ENCODE measurements around the gene EIF3J. TPM values are rescaled to one million over a fixed set of nuclear protein-coding genes. Genes with fewer than 3 reads are reported as not detected.
"Not testable (repeated sequence)": the region's sequence is repeated elsewhere in the genome, so short reads cannot be mapped to it uniquely, and the experiment has no call there.

EIF3J gene
- total RNA-seq, 1 donor from 2014 or later = 78.9 TPM

- intact Hi-C loops (cut with micrococcal nuclease) = loop anchor here (1.0 to 5.0 kb wide), 7 partner anchors 9 to 1050 kb away; partner anchors contain the start of genes B2M, BLOC1S6, CTDSPL2 and GOLM2
- ChIA-PET POLR2A (interaction anchor here (0.5 to 3.2 kb wide), 11 partner anchors 8 to 853 kb away, joined by 3 to 33 read pairs (median 7); partner anchors contain the start of genes B2M, CTDSPL2, GOLM2 and PATL2), CTCF (no interaction called here)
- Mint-ChIP-seq H3K4me1 (peaks cover 56% of the 10 kb centered on the region), H3K27ac (peak overlapping the region; percentile 93), H3K36me3 (ENCODE audit: low read depth) (peaks cover 41% of the 10 kb centered on the region), H3K4me3 (peak overlapping the region; percentile 92), H3K27me3 (no peaks in the 10 kb centered on the region), H3K9me3 (no peaks in the 10 kb centered on the region)
- DNase-seq (no peak), ATAC-seq (ENCODE audit: low read depth) (no peak)
- no peak for TF ChIP-seq CTCF (IDR thresholded peaks at IDR 0.05)
These were observed 841 bp downstream of the EIF3J start for GRCh38 chr15:44537735-44538240.

GRCh38 chr15:44541282-44541958, 4.5 kb downstream of the EIF3J start:
- CTCF ChIA-PET = interaction anchor here (1.1 kb wide), 1 partner anchor 37 kb away, joined by 3 read pairs; no protein-coding TSS in a partner anchor
- Mint-ChIP-seq H3K27ac (no peak overlapping the region), H3K36me3 (ENCODE audit: low read depth) (peaks cover 45% of the 10 kb centered on the region), H3K4me3 (peak overlapping the region; percentile 20), H3K9me3 (no peaks in the 10 kb centered on the region), H3K27me3 (no peaks in the 10 kb centered on the region), H3K4me1 (peaks cover 65% of the 10 kb centered on the region)
- TF ChIP-seq CTCF (IDR thresholded peaks at IDR 0.05) = no peak
- no peak for ATAC-seq (ENCODE audit: low read depth)
- POLR2A ChIA-PET = no interaction called here
- intact Hi-C loops (cut with micrococcal nuclease) = no loop called here
- DNase-seq = no peak

- CTCF ChIA-PET = no interaction called here
- no peaks in the 10 kb centered on the region for H3K27me3 Mint-ChIP-seq
- TF ChIP-seq CTCF (IDR thresholded peaks at IDR 0.05) = no peak
- no peaks in the 10 kb centered on the region for H3K9me3 Mint-ChIP-seq
- intact Hi-C loops (cut with micrococcal nuclease) = no loop called here
- H3K4me1 Mint-ChIP-seq = peaks cover 64% of the 10 kb centered on the region
- ATAC-seq (ENCODE audit: low read depth) = no peak
- peaks cover 40% of the 10 kb centered on the region for H3K36me3 Mint-ChIP-seq (ENCODE audit: low read depth)
- H3K4me3 Mint-ChIP-seq = no peak overlapping the region
- no peak for DNase-seq
- no peak overlapping the region for H3K27ac Mint-ChIP-seq
- POLR2A ChIA-PET = interaction anchor here (1.0 kb wide), 1 partner anchor 167 kb away, joined by 3 read pairs; no protein-coding TSS in a partner anchor
These were observed 5.6 kb downstream of the EIF3J start for GRCh38 chr15:44542596-44542995.

GRCh38 chr15:44544745-44545144, 7.8 kb downstream of the EIF3J start:
- ATAC-seq (ENCODE audit: low read depth); H3K27ac Mint-ChIP-seq; H3K9me3 Mint-ChIP-seq; H3K27me3 Mint-ChIP-seq; H3K4me3 Mint-ChIP-seq; DNase-seq; intact Hi-C loops (cut with micrococcal nuclease): not testable (repeated sequence)
- Mint-ChIP-seq H3K4me1 (peaks cover 48% of the 10 kb centered on the region), H3K36me3 (ENCODE audit: low read depth) (peaks cover 46% of the 10 kb centered on the region)
- ChIA-PET CTCF (interaction anchor here (0.6 kb wide), 1 partner anchor 1743 kb away, joined by 3 read pairs; no protein-coding TSS in a partner anchor), POLR2A (interaction anchor here (2.3 kb wide), 1 partner anchor 7 kb away, joined by 33 read pairs; the partner anchor contains the start of gene EIF3J)

GRCh38 chr15:44545913-44546802, 9.2 kb downstream of the EIF3J start:
- peak; percentile 64 for ATAC-seq (ENCODE audit: low read depth)
- DNase-seq = no peak
- peaks cover 40% of the 10 kb centered on the region for H3K36me3 Mint-ChIP-seq (ENCODE audit: low read depth)
- no peak for TF ChIP-seq CTCF (IDR thresholded peaks at IDR 0.05)
- intact Hi-C loops (cut with micrococcal nuclease) = loop anchor here (1.0 kb wide), 1 partner anchor 9 kb away; the partner anchor contains the start of gene EIF3J
- H3K4me1 Mint-ChIP-seq = peaks cover 51% of the 10 kb centered on the region
- H3K4me3 Mint-ChIP-seq = no peak overlapping the region
- no peaks in the 10 kb centered on the region for H3K9me3 Mint-ChIP-seq
- POLR2A ChIA-PET = interaction anchor here (1.1 to 2.3 kb wide), 3 partner anchors 9 to 117 kb away, joined by 7 to 33 read pairs (median 15); partner anchors contain the start of genes EIF3J and SPG11
- CTCF ChIA-PET = interaction anchor here (0.7 to 1.2 kb wide), 3 partner anchors 12 to 191 kb away, joined by 3 to 4 read pairs (median 4); no protein-coding TSS in a partner anchor
- peak overlapping the region; percentile 57 for H3K27ac Mint-ChIP-seq
- H3K27me3 Mint-ChIP-seq = no peaks in the 10 kb centered on the region

GRCh38 chr15:44549152-44549551, 12.2 kb downstream of the EIF3J start:
- H3K27me3 Mint-ChIP-seq; H3K27ac Mint-ChIP-seq; intact Hi-C loops (cut with micrococcal nuclease); CTCF ChIA-PET; H3K4me3 Mint-ChIP-seq; DNase-seq; ATAC-seq (ENCODE audit: low read depth); H3K9me3 Mint-ChIP-seq: not testable (repeated sequence)
- POLR2A ChIA-PET = interaction anchor here (0.6 kb wide), 1 partner anchor 124 kb away, joined by 5 read pairs; no protein-coding TSS in a partner anchor
- Mint-ChIP-seq H3K36me3 (ENCODE audit: low read depth) (peaks cover 40% of the 10 kb centered on the region), H3K4me1 (peaks cover 28% of the 10 kb centered on the region)

All from activated B cell treated with CpG ODN at 0.5 μM for 24 hours (primary cell).